ENCODE measurements around the gene PCBP4.

Gene PCBP4

GRCh38 chr3:51950899-51951298 is 16.4 kb downstream of the PCBP4 start:
- H3K4me3 ChIP-seq (ENCODE audit: low read depth, low read length), result no peak overlapping the region
- TF ChIP-seq CTCF (IDR thresholded peaks at IDR 0.05; ENCODE audit: low read depth, low read length), result no peak

GRCh38 chr3:51949121-51949520 is 18.1 kb downstream of the PCBP4 start:
- no peak for TF ChIP-seq CTCF (IDR thresholded peaks at IDR 0.05; ENCODE audit: low read depth, low read length)
- no peak overlapping the region for H3K4me3 ChIP-seq (ENCODE audit: low read depth, low read length)

GRCh38 chr3:51948016-51948580 is 19.2 kb downstream of the PCBP4 start:
- TF ChIP-seq CTCF (IDR thresholded peaks at IDR 0.05; ENCODE audit: low read depth, low read length), result no peak
- H3K4me3 ChIP-seq (ENCODE audit: low read depth, low read length), result no peak overlapping the region

GRCh38 chr3:51947215-51947900 is 19.9 kb downstream of the PCBP4 start:
- H3K4me3 ChIP-seq (ENCODE audit: low read depth, low read length), result no peak overlapping the region
- no peak for TF ChIP-seq CTCF (IDR thresholded peaks at IDR 0.05; ENCODE audit: low read depth, low read length)

GRCh38 chr3:51946796-51947195 is 20.5 kb downstream of the PCBP4 start:
- H3K4me3 ChIP-seq (ENCODE audit: low read depth, low read length), result no peak overlapping the region
- no peak for TF ChIP-seq CTCF (IDR thresholded peaks at IDR 0.05; ENCODE audit: low read depth, low read length)

GRCh38 chr3:51945926-51946705 is 21.1 kb downstream of the PCBP4 start:
- TF ChIP-seq CTCF (IDR thresholded peaks at IDR 0.05; ENCODE audit: low read depth, low read length), result no peak
- no peak overlapping the region for H3K4me3 ChIP-seq (ENCODE audit: low read depth, low read length)
